Karpas-422 (cell line): ENCODE measurements around the gene TRERF1. TPM values are rescaled to one million over a fixed set of nuclear protein-coding genes. Genes with fewer than 3 reads are reported as not detected.

ENCODE experiments used
- DNase-seq: peaks from one replicate; pipeline ENCODE4 v3.0.0-alpha.2; 2015
- H2AFZ ChIP-seq: fragments of 200-600 bp; sonication (generic); 2 replicates; pipeline ENCODE4 v1.6.1; 2014; ENCODE audit warnings: antibody characterized with exemption, low read length, mixed read lengths
- H3K27ac ChIP-seq: fragments of 200-600 bp; sonication (generic); 2 replicates; pipeline ENCODE4 v1.5.1; 2014; ENCODE audit warnings: mild to moderate bottlenecking, low read length, moderate library complexity
- H3K27me3 ChIP-seq: fragments of 200-600 bp; sonication (generic); 2 replicates; pipeline ENCODE4 v1.6.1; 2014; ENCODE audit warnings: low read length, mixed read lengths
- H3K36me3 ChIP-seq: fragments of 200-600 bp; sonication (generic); 2 replicates; pipeline ENCODE4 v1.6.1; 2014; ENCODE audit warnings: low read length, mixed read lengths; ENCODE audit not compliant: insufficient read depth
- H3K4me1 ChIP-seq: fragments of 200-600 bp; sonication (generic); 2 replicates; pipeline ENCODE4 v1.6.1; 2014; ENCODE audit warnings: mild to moderate bottlenecking, low read length, mixed read lengths
- H3K4me2 ChIP-seq: fragments of 200-600 bp; sonication (generic); 2 replicates; pipeline ENCODE4 v1.6.1; 2014; ENCODE audit warnings: low read length, low read depth, mild to moderate bottlenecking; ENCODE audit not compliant: poor library complexity, severe bottlenecking
- H3K4me3 ChIP-seq: fragments of 200-600 bp; sonication (generic); 2 replicates; pipeline ENCODE4 v1.5.1; 2014; ENCODE audit warnings: mild to moderate bottlenecking, antibody characterized with exemption, low read length, mixed read lengths
- H3K79me2 ChIP-seq: fragments of 200-600 bp; sonication (generic); 2 replicates; pipeline ENCODE4 v1.6.1; 2014; ENCODE audit warnings: mild to moderate bottlenecking, low read length, mixed read lengths
- H3K9ac ChIP-seq: fragments of 200-600 bp; sonication (generic); 2 replicates; pipeline ENCODE4 v1.6.0; 2014; ENCODE audit warnings: low read length
- H3K9me2 ChIP-seq: fragments of 200-600 bp; sonication (generic), shearing (Covaris generic); replicated peaks from 2 replicates; pipeline ENCODE4 v1.6.0; 2014; ENCODE audit warnings: mild to moderate bottlenecking, low read length, moderate library complexity; ENCODE audit not compliant: insufficient read depth
- H3K9me3 ChIP-seq: fragments of 300-700, 200-600 bp; sonication (generic); 2 replicates; pipeline ENCODE4 v1.6.1; 2014; ENCODE audit warnings: low read length, mixed read lengths
- H4K20me1 ChIP-seq: fragments of 200-600 bp; sonication (generic); 2 replicates; pipeline ENCODE4 v1.6.1; 2014; ENCODE audit warnings: mild to moderate bottlenecking, antibody characterized with exemption, low read length, low read depth; ENCODE audit not compliant: insufficient read depth
- total RNA-seq: library from RNA; depleted of rRNA; stranded (reverse); fragments of >200 nt; shearing (Covaris generic); gene quantifications from 2 replicates; pipeline ENCODE4 v1.2.3, GENCODE V29; 2014; ENCODE audit warnings: low replicate concordance

Gene TRERF1
- total RNA-seq, 1 experiment from 2014 or later = 32.7 TPM

DNA sequence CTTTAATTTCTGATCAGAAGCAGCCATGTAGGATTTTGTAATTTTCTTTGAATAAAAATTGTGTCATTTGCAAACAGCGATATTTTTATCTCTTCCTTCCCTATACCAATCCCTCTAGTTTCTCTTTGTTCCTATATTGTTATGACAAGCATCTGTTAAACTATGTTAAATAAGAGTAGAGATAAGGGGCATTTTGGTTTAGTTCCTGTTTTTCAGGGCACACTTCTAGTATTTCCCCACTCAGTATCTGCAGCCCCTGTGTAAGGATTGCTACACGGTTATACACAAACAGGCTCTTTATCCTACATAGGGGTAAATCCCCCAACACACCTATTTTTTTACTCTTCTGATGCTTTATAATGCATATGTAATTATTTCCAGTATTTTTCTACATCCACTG, 42.1 kb downstream of the TRERF1 start:
- Histone ChIP-seq H3K79me2 (peaks cover 92% of the 10 kb centered on the region), H2AFZ (no peak overlapping the region), H3K36me3 (no peaks in the 10 kb centered on the region; the same call in 1 of the 2 replicates), H3K27me3 (no peaks in the 10 kb centered on the region), H3K4me2 (peak overlapping the region; percentile 23), H3K4me1 (peaks cover 70% of the 10 kb centered on the region), H3K9ac (no peak overlapping the region), H3K9me2 (no peaks in the 10 kb centered on the region), H3K27ac (peak overlapping the region; percentile 68), H3K9me3 (no peaks in the 10 kb centered on the region), H3K4me3 (no peak overlapping the region), H4K20me1 (peaks cover 5% of the 10 kb centered on the region; the same call in 1 of the 2 replicates)
- DNase-seq = no peak

DNA sequence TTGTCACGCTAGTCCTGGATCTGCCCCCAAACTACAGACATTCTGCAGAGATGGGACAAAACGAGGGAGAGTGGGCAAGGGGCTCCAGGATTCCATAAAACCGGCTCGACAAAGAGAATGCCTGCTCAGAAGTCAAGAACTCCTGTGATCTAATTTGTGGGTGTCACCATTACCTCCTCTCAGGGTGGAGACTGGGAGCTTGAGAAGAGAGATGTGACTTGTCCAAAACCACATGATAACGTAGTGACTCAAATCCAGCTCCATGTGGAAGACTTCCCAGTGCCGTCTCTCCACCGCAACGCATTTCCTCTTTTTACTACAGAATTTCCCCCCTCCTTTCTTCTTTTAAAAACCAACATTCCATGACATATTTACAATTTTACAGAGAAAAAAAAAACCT, 44.3 kb downstream of the TRERF1 start:
- Histone ChIP-seq H3K9ac (no peak overlapping the region), H3K27me3 (no peaks in the 10 kb centered on the region), H3K36me3 (no peaks in the 10 kb centered on the region; the same call in 1 of the 2 replicates), H3K4me3 (no peak overlapping the region), H3K9me3 (no peaks in the 10 kb centered on the region), H3K9me2 (no peaks in the 10 kb centered on the region), H2AFZ (no peak overlapping the region), H3K27ac (no peak overlapping the region), H4K20me1 (peaks cover 5% of the 10 kb centered on the region; the same call in 1 of the 2 replicates), H3K4me1 (peaks cover 62% of the 10 kb centered on the region), H3K4me2 (no peak overlapping the region), H3K79me2 (peaks cover 92% of the 10 kb centered on the region)
- DNase-seq = no peak

DNA sequence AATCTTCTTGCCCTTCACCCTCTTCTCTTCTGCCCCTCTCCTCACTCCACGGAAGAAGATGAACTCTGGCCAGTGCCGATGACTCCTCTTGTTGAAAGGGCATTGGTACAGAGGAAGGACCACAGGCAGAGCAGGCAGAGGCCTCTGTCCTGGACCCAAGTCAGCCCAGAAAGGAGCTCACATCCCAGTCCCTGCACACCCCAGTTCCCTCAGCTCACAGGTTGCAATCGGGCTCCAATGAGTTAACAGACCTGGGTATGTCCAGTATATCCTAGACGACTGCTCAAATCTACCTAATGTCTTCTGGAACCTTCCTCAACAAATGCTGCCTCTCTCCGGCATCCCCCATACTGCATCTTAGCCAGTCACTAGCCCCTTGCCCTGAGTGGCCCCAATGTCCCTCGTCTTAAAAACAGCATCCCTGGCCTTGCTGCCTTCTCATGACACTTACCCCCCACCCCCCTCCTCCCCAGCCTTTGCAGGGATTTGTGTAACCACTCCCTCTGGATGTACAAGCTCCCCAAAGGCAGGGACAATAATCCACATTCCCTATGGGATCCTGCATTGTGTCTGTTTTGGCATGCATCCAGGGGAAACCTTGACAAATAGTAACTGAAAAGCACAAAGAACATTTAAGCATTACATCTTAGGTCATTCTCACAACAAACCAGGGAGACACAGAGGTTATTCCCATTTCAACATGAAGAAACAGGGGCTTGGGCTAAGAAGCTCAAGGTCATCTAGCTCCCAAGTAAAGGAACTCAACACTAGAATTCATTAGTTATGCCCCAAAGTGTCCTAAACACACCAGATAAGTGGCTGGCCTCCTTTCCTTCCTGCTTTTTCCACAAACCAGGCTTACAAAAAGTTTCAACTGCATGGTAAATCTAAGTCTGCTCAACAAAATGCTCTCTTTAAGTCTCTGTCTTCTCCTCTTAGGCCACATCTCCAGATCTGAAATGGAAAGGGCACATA, 45.1 kb downstream of the TRERF1 start:
- Histone ChIP-seq H3K4me2 (no peak overlapping the region), H3K79me2 (peaks cover 93% of the 10 kb centered on the region), H4K20me1 (peaks cover 5% of the 10 kb centered on the region), H3K9me3 (no peaks in the 10 kb centered on the region), H3K36me3 (no peaks in the 10 kb centered on the region; the same call in 1 of the 2 replicates), H3K27me3 (no peaks in the 10 kb centered on the region), H3K9me2 (no peaks in the 10 kb centered on the region), H3K4me1 (peaks cover 59% of the 10 kb centered on the region), H3K9ac (no peak overlapping the region), H3K4me3 (no peak overlapping the region), H2AFZ (no peak overlapping the region), H3K27ac (no peak overlapping the region)
- no peak for DNase-seq

DNA sequence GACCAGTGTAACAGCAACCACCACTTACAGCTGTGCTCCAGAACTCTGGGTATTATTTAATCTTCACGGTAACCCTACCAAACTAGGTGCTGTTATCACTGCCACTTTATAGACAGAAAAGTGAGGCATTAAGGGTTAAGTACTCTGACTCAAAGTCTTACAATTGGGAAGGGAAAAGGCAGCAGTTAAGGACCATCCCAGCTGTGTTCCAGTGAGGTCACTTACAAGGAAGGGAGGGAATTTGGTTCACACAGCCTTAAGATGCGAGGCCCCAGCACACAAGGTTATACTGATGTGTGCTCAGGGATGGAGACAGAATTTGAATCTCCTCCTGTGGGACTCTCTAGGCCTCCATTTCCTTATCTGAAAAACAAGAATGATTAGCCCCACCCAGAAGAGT, 46.7 kb downstream of the TRERF1 start:
- H2AFZ ChIP-seq = no peak overlapping the region

DNA sequence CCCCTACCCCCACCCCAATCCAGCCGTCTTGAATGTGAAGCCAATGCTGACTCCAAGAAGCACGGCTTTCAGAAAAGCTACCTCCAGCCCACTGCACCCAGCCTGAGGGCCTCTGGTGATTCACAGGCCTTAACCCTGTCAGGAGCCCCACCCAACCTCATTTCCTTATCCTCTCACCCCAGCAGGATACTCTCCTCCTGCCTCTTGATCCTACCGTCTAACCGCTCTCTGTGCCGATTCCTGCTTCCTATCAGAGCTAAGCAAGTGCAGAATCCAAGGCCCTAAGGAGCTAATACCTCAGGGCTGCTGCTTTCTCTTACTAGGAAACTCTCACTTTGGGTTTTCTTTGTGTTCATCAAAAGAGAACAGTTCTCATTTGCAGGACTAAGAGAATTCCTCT, 47.2 kb downstream of the TRERF1 start:
- Histone ChIP-seq H3K79me2 (peaks cover 93% of the 10 kb centered on the region), H4K20me1 (peaks cover 5% of the 10 kb centered on the region), H3K4me1 (peaks cover 44% of the 10 kb centered on the region), H3K9ac (no peak overlapping the region), H2AFZ (no peak overlapping the region), H3K27me3 (no peaks in the 10 kb centered on the region), H3K36me3 (no peaks in the 10 kb centered on the region; the same call in 1 of the 2 replicates), H3K4me3 (no peak overlapping the region), H3K4me2 (no peak overlapping the region), H3K27ac (peak overlapping the region; percentile 18), H3K9me3 (no peaks in the 10 kb centered on the region), H3K9me2 (no peaks in the 10 kb centered on the region)
- DNase-seq = no peak

More for the DNA sequence above, 46.7 kb downstream of the TRERF1 start:
- no peak for DNase-seq
- H3K9me2 ChIP-seq = no peaks in the 10 kb centered on the region
- H3K36me3 ChIP-seq = no peaks in the 10 kb centered on the region; the same call in 1 of the 2 replicates
- no peak overlapping the region for H3K4me3 ChIP-seq
- H4K20me1 ChIP-seq = peaks cover 5% of the 10 kb centered on the region
- H3K9me3 ChIP-seq = no peaks in the 10 kb centered on the region
- H3K4me2 ChIP-seq = no peak overlapping the region
- peaks cover 93% of the 10 kb centered on the region for H3K79me2 ChIP-seq
- H3K27ac ChIP-seq = peak overlapping the region; percentile 18
- no peak overlapping the region for H3K9ac ChIP-seq
- no peaks in the 10 kb centered on the region for H3K27me3 ChIP-seq
- H3K4me1 ChIP-seq = peaks cover 44% of the 10 kb centered on the region

DNA sequence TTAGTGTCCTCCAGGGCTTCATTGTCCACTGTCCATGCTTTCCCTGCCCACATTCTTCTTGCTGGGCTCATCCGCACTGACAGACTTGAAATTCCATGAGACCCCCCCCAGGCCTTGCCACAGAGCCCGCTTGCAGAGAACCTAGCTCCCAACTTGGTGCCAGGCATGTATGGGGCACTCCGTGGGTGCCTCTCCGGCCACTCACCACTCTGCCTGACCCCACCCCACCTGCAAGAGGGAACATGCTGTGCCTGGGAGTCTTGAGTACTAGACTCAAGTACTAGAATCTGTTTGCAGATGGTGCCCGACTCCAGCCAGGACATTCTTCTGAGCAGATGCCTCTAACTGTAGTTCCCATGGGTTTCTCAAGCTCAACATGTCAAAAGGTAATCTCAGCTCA, 47.9 kb downstream of the TRERF1 start:
- peaks cover 5% of the 10 kb centered on the region for H4K20me1 ChIP-seq
- peaks cover 93% of the 10 kb centered on the region for H3K79me2 ChIP-seq
- H3K9me3 ChIP-seq = no peaks in the 10 kb centered on the region
- no peak overlapping the region for H3K27ac ChIP-seq
- H3K27me3 ChIP-seq = no peaks in the 10 kb centered on the region
- H3K4me1 ChIP-seq = peaks cover 44% of the 10 kb centered on the region
- no peak overlapping the region for H3K4me2 ChIP-seq
- no peak for DNase-seq
- no peak overlapping the region for H3K4me3 ChIP-seq
- H3K9ac ChIP-seq = no peak overlapping the region
- no peaks in the 10 kb centered on the region; the same call in 1 of the 2 replicates for H3K36me3 ChIP-seq
- no peaks in the 10 kb centered on the region for H3K9me2 ChIP-seq
- H2AFZ ChIP-seq = no peak overlapping the region

DNA sequence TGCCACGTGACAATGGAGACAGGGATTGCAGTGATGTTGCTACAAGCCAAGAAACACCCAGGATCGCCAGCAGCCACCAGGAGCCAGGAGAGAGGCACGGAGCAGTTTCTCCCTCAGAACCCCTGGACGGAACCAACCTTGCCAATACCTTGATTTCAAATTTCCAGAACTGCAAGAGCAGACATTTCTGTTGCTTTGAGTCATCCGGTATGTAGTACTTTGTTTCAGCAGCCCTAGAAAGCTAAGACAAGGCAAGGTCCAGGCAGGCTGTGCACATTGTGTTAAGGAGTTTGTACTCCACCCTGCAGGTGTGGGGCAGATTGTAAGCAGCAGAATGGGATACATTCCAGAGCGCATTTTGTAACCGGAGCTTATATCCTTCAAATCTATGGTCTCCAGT, 48.3 kb downstream of the TRERF1 start:
- H3K79me2 ChIP-seq = peaks cover 94% of the 10 kb centered on the region
- H3K9ac ChIP-seq = no peak overlapping the region
- H3K27me3 ChIP-seq = no peaks in the 10 kb centered on the region
- no peak for DNase-seq
- H3K36me3 ChIP-seq = no peaks in the 10 kb centered on the region; the same call in 1 of the 2 replicates
- no peak overlapping the region for H3K4me2 ChIP-seq
- H3K4me3 ChIP-seq = no peak overlapping the region
- H3K9me3 ChIP-seq = no peaks in the 10 kb centered on the region
- H3K27ac ChIP-seq = no peak overlapping the region
- no peaks in the 10 kb centered on the region for H3K9me2 ChIP-seq
- no peak overlapping the region for H2AFZ ChIP-seq
- H3K4me1 ChIP-seq = peaks cover 48% of the 10 kb centered on the region
- H4K20me1 ChIP-seq = peaks cover 5% of the 10 kb centered on the region

DNA sequence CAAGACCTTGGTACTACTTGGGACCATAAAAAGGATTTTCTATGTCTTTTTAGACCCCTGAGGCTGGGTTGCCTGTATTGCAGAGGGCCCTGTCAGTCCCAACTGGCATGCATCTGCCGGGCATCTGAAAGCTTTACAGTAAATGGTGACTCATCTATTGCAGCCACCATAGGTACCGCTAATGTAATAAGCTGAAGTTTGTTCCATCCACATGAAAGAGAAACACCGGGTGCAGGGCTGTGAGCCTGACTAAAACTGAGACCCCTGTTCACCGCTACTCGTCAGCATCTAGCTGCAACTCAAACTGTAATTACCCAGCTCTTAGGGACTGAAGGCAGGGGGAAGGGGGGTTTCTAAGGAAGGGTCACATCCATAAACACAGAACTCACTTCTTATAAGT, 49.5 kb downstream of the TRERF1 start:
- peaks cover 55% of the 10 kb centered on the region for H3K4me1 ChIP-seq

More for the DNA sequence above, 49.5 kb downstream of the TRERF1 start:
- no peaks in the 10 kb centered on the region for H3K27me3 ChIP-seq
- no peak overlapping the region for H3K9ac ChIP-seq
- no peaks in the 10 kb centered on the region; the same call in 1 of the 2 replicates for H3K36me3 ChIP-seq
- H3K79me2 ChIP-seq = peaks cover 99% of the 10 kb centered on the region
- no peak overlapping the region for H3K4me3 ChIP-seq
- no peaks in the 10 kb centered on the region for H3K9me3 ChIP-seq
- H3K27ac ChIP-seq = peak overlapping the region; percentile 15; the same call in 1 of the 2 replicates
- peaks cover 5% of the 10 kb centered on the region for H4K20me1 ChIP-seq
- H3K9me2 ChIP-seq = no peaks in the 10 kb centered on the region
- no peak overlapping the region for H2AFZ ChIP-seq
- no peak overlapping the region for H3K4me2 ChIP-seq
- DNase-seq = no peak
